Adipose tissue (tissue), 3 donors: ENCODE results near the gene TNN. TPM values are rescaled to one million over a fixed set of nuclear protein-coding genes. Genes with fewer than 3 reads are reported as not detected.

ENCODE experiments used
- H3K27ac ChIP-seq: one replicate; pipeline ENCODE4 v1.5.1; 2013; ENCODE audit warnings: low read depth, low read length
- WGBS, 3 donors: extraction: QIAGEN DNeasy Blood & Tissue Kit; methylation state at CpG; one replicate each; pipeline ENCODE4 v1.1.7; 2013; 5-methylcytosine and 5-hydroxymethylcytosine counted together
- polyA plus RNA-seq, 3 donors: library from polyadenylated mRNA; stranded (reverse); fragments of 200-250 nt; gene quantifications; one replicate each; pipeline ENCODE4 v1.2.3, GENCODE V29; 2013
- donor health status: healthy with polysubstance abuse.
- donor health status: Bipolar disorder and iron deficiency.
- donor health status: healthy.

The TNN gene
- polyA plus RNA-seq, 3 donors, result 0.10 to 0.67 (median 0.62) TPM

GRCh38 chr1:175054736-175055135 lies 12.9 kb upstream of the TNN start:
- no peak overlapping the region for H3K27ac ChIP-seq
- WGBS, 3 donors, result 66 to 84% (median 77%) methylated on average over 3 of the region's 3 CpGs

- WGBS, 3 donors, result 71 to 78% (median 72%) methylated on average over 1 of the region's 1 CpG
- no peak overlapping the region for H3K27ac ChIP-seq
These were observed 5.3 kb upstream of the TNN start for GRCh38 chr1:175062339-175062738.

GRCh38 chr1:175062858-175063257 lies 4.8 kb upstream of the TNN start:
- 48 to 55% (median 51%) methylated on average over 2 of the region's 2 CpGs for WGBS, 3 donors
- no peak overlapping the region for H3K27ac ChIP-seq

- H3K27ac ChIP-seq, result no peak overlapping the region
These were observed 3.2 kb downstream of the TNN start for GRCh38 chr1:175070818-175071217.

- WGBS, 3 donors, result 56 to 67% (median 57%) methylated on average over 3 of the region's 3 CpGs
- no peak overlapping the region for H3K27ac ChIP-seq
These were observed 3.8 kb downstream of the TNN start for GRCh38 chr1:175071276-175071943.

- no peak overlapping the region for H3K27ac ChIP-seq
- WGBS, 3 donors, result 12 to 25% (median 15%) methylated on average over 10 of the region's 10 CpGs
These were observed 4.7 kb downstream of the TNN start for GRCh38 chr1:175072099-175072951.

- no peak overlapping the region for H3K27ac ChIP-seq
- 37 to 46% (median 38%) methylated on average over 6 of the region's 6 CpGs for WGBS, 3 donors
These were observed 5.4 kb downstream of the TNN start for GRCh38 chr1:175073061-175073460.

GRCh38 chr1:175073633-175074032 lies 6.0 kb downstream of the TNN start:
- 40 to 84% (median 74%) methylated on average over 5 of the region's 5 CpGs for whole genome bisulfite sequencing, 3 donors
- H3K27ac ChIP-seq, result no peak overlapping the region

- H3K27ac ChIP-seq, result no peak overlapping the region
- WGBS, 3 donors, result 61 to 68% (median 66%) methylated on average over 14 of the region's 14 CpGs
These were observed 8.2 kb downstream of the TNN start for GRCh38 chr1:175075572-175076568.

GRCh38 chr1:175077356-175078030 lies 9.9 kb downstream of the TNN start:
- WGBS, 3 donors, result 73 to 88% (median 87%) methylated on average over 12 of the region's 12 CpGs
- no peak overlapping the region for H3K27ac ChIP-seq

- 73 to 82% (median 77%) methylated on average over 3 of the region's 3 CpGs for WGBS, 3 donors
These were observed 11.0 kb downstream of the TNN start for GRCh38 chr1:175078629-175079028.

GRCh38 chr1:175079338-175079737 lies 11.7 kb downstream of the TNN start:
- no peak overlapping the region for H3K27ac ChIP-seq
- WGBS, 3 donors, result 91 to 96% (median 96%) methylated on average over 40 of the region's 40 CpGs

More at GRCh38 chr1:175078629-175079028, 11.0 kb downstream of the TNN start:
- H3K27ac ChIP-seq, result no peak overlapping the region

GRCh38 chr1:175080030-175080429 lies 12.4 kb downstream of the TNN start:
- no peak overlapping the region for H3K27ac ChIP-seq
- 61 to 90% (median 85%) methylated on average over 6 of the region's 6 CpGs for WGBS, 3 donors

- H3K27ac ChIP-seq, result no peak overlapping the region
- 91 to 94% (median 94%) methylated on average over 2 of the region's 2 CpGs for WGBS, 3 donors
These were observed 14.3 kb downstream of the TNN start for GRCh38 chr1:175081983-175082382.

GRCh38 chr1:175088525-175088951 lies 20.9 kb downstream of the TNN start:
- 66 to 78% (median 70%) methylated on average over 3 of the region's 3 CpGs for WGBS, 3 donors
- H3K27ac ChIP-seq, result no peak overlapping the region

GRCh38 chr1:175089136-175089718 lies 21.6 kb downstream of the TNN start:
- 57 to 64% (median 61%) methylated on average over 7 of the region's 7 CpGs for WGBS, 3 donors
- no peak overlapping the region for H3K27ac ChIP-seq

GRCh38 chr1:175090780-175091179 lies 23.1 kb downstream of the TNN start:
- WGBS, 3 donors, result 92 to 98% (median 95%) methylated on average over 2 of the region's 2 CpGs
- H3K27ac ChIP-seq, result no peak overlapping the region

GRCh38 chr1:175094626-175095025 lies 27.0 kb downstream of the TNN start:
- WGBS, 3 donors, result 64 to 84% (median 78%) methylated on average over 4 of the region's 4 CpGs

More at GRCh38 chr1:175094626-175095025, 27.0 kb downstream of the TNN start:
- no peak overlapping the region for H3K27ac ChIP-seq
